ENCODE measurements around the gene ZNF845. TPM values are rescaled to one million over a fixed set of nuclear protein-coding genes. Genes with fewer than 3 reads are reported as not detected.

The ZNF845 gene
- total RNA-seq, 2 donors from 2014 or later: 3.0 to 4.2 TPM

Other genes with a start within 250 kb of the ZNF845 start
- gene ZNF160, start 230.3 kb upstream of the ZNF845 start, total RNA-seq: 10 to 100 TPM; 16.6 to 32.3 TPM
- 1 to 10 TPM; 3.9 to 6.9 TPM for gene ZNF415, start 200.8 kb upstream of the ZNF845 start, total RNA-seq
- gene ZNF347, start 174.7 kb upstream of the ZNF845 start, total RNA-seq: 1 to 10 TPM; 4.0 to 9.9 TPM
- 1 to 10 TPM in 1 of 2 donors, under 1 TPM in 1; 0.78 to 3.3 TPM for gene ZNF665, start 140.4 kb upstream of the ZNF845 start, total RNA-seq
- 1 to 10 TPM; 2.3 to 3.4 TPM for gene ZNF677, start 78.9 kb upstream of the ZNF845 start, total RNA-seq
- not detected for gene VN1R2, start 75.5 kb upstream of the ZNF845 start, total RNA-seq
- not detected for gene VN1R4, start 66.0 kb upstream of the ZNF845 start, total RNA-seq
- gene ZNF525, start 32.0 kb downstream of the ZNF845 start, total RNA-seq: 10 to 100 TPM; 12.2 to 14.2 TPM
- gene ZNF765, start 61.4 kb downstream of the ZNF845 start, total RNA-seq: 1 to 10 TPM; 7.5 to 9.6 TPM
- 1 to 10 TPM; 4.3 to 6.2 TPM for gene ZNF761, start 98.2 kb downstream of the ZNF845 start, total RNA-seq
- gene ZNF813, start 134.0 kb downstream of the ZNF845 start, total RNA-seq: 1 to 10 TPM; 1.6 to 1.8 TPM
- 10 to 100 TPM; 14.8 to 37.6 TPM for gene ZNF331, start 204.4 kb downstream of the ZNF845 start, total RNA-seq

Data from body of pancreas (tissue), 2 donors.